ENCODE measurements around the gene MGAT4B. TPM values are rescaled to one million over a fixed set of nuclear protein-coding genes. Genes with fewer than 3 reads are reported as not detected.

Gene MGAT4B
- polyA plus RNA-seq, 2 of the 4 experiments (the other 2 are of a cell fraction), result 57.4 to 166 TPM

GRCh38 chr5:179755022-179755421 lies 51.6 kb downstream of the MGAT4B start:
- Histone ChIP-seq H3K4me3 (no peak overlapping the region), H3K4me1 (peaks cover 15% of the 10 kb centered on the region), H3K27ac (no peak overlapping the region), H3K9me3 (no peaks in the 10 kb centered on the region), H3K4me2 (peak overlapping the region; percentile 18; the same call in 1 of the 3 replicates)
- POLR2A ChIA-PET, result interaction anchor here (1.3 kb wide), 1 partner anchor 23 kb away, joined by 3 read pairs; the partner anchor contains the start of gene MAML1
- TF ChIP-seq ZNF302 (CRISPR knock-in tag; IDR thresholded peaks at IDR 0.05) (no peak), CHD4 (IDR thresholded peaks at IDR 0.05; ENCODE audit: borderline replicate concordance) (no peak), RARB (CRISPR knock-in tag; IDR thresholded peaks at IDR 0.05) (no peak), PBX3 (IDR thresholded peaks at IDR 0.05) (no peak), RFX5 (IDR thresholded peaks at IDR 0.05) (no peak), CHD2 (IDR thresholded peaks at IDR 0.05; ENCODE audit: low read length, partially characterized antibody) (no peak), FOSB (CRISPR knock-in tag; IDR thresholded peaks at IDR 0.05) (no peak), GATA3 (IDR thresholded peaks at IDR 0.05; ENCODE audit: borderline replicate concordance) (no peak), MAFK (IDR thresholded peaks at IDR 0.05; ENCODE audit: partially characterized antibody) (no peak), RNF2 (IDR thresholded peaks at IDR 0.05; ENCODE audit: borderline replicate concordance, low read depth) (no peak), FOSL2 (IDR thresholded peaks at IDR 0.05) (no peak), FOSL2 (CRISPR knock-in tag; IDR thresholded peaks at IDR 0.05) (no peak), HOXA7 (CRISPR knock-in tag; IDR thresholded peaks at IDR 0.05) (no peak), PHF8 (IDR thresholded peaks at IDR 0.05; ENCODE audit: borderline replicate concordance, low read depth) (no peak), BHLHE40 (IDR thresholded peaks at IDR 0.05; ENCODE audit: low read depth, low read length) (no peak), TP53 (CRISPR knock-in tag; IDR thresholded peaks at IDR 0.05) (no peak), POLR2A (IDR thresholded peaks at IDR 0.05; ENCODE audit: low read length) (no peak), CBX8 (IDR thresholded peaks at IDR 0.05) (no peak), EP300 (IDR thresholded peaks at IDR 0.05) (no peak), JUNB (IDR thresholded peaks at IDR 0.05) (no peak)
- TF ChIP-seq, protein P1, sequence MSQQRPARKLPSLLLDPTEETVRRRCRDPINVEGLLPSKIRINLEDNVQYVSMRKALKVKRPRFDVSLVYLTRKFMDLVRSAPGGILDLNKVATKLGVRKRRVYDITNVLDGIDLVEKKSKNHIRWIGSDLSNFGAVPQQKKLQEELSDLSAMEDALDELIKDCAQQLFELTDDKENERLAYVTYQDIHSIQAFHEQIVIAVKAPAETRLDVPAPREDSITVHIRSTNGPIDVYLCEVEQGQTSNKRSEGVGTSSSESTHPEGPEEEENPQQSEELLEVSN (IDR thresholded peaks at IDR 0.05; ENCODE audit: borderline replicate concordance, low read depth), result no peak
- 83% methylated on average over 2 of the region's 2 CpGs for WGBS (ENCODE audit: missing lambda C conversion rate)
- ATAC-seq (peak in 1 of 2 experiments; percentile 40; a peak in 1 of 6 replicates), DNase-seq (ENCODE audit: low read depth in 1 of 2, low spot score in 1 of 2) (no peak), FAIRE-seq (no peak)
- CTCF ChIA-PET, result interaction anchor here (0.8 to 5.1 kb wide), 5 partner anchors 10 to 112 kb away, joined by 3 to 48 read pairs (median 4); no protein-coding TSS in a partner anchor

GRCh38 chr5:179753971-179754370 lies 52.7 kb downstream of the MGAT4B start:
- TF ChIP-seq KDM1A (IDR thresholded peaks at IDR 0.05; ENCODE audit: low read depth), result no peak
- TF ChIP-seq CBX2 (IDR thresholded peaks at IDR 0.05; ENCODE audit: borderline replicate concordance, low read depth), result no peak
- TF ChIP-seq HOXB13 (CRISPR knock-in tag; IDR thresholded peaks at IDR 0.05; ENCODE audit: low read depth), result no peak
- TF ChIP-seq CEBPB (IDR thresholded peaks at IDR 0.05), result peak in 1 of 2 experiments; percentile 40; a peak in 1 of 4 replicates
- no peak for TF ChIP-seq ESRRA (IDR thresholded peaks at IDR 0.05; ENCODE audit: borderline replicate concordance, low read length)
- TF ChIP-seq, protein P1 (IDR thresholded peaks at IDR 0.05; ENCODE audit: borderline replicate concordance, low read depth), result no peak
- no peak for TF ChIP-seq HDAC2 (IDR thresholded peaks at IDR 0.05)
- TF ChIP-seq SREBF2 (IDR thresholded peaks at IDR 0.05), result no peak
- TF ChIP-seq FOSL2 (IDR thresholded peaks at IDR 0.05), result no peak
- TF ChIP-seq FOSL2 (CRISPR knock-in tag; IDR thresholded peaks at IDR 0.05), result no peak
- no peak for FAIRE-seq
- H3K4me2 ChIP-seq, result no peak overlapping the region
- DNase-seq (ENCODE audit: low read depth in 1 of 2, low spot score in 1 of 2), result no peak
- POLR2A ChIA-PET, result no interaction called here
- no peak overlapping the region for H3K27ac ChIP-seq
- CTCF ChIA-PET, result interaction anchor here (0.8 to 5.1 kb wide), 2 partner anchors 11 to 34 kb away, joined by 3 to 48 read pairs; no protein-coding TSS in a partner anchor
- H3K4me1 ChIP-seq, result peaks cover 15% of the 10 kb centered on the region
- H3K9me3 ChIP-seq, result no peaks in the 10 kb centered on the region
- no peak overlapping the region for H3K4me3 ChIP-seq
- ATAC-seq, result no peak; a peak in 1 of 6 replicates
- WGBS (ENCODE audit: missing lambda C conversion rate), result 95% methylated on average over 5 of the region's 5 CpGs
